Erythroblast (primary cell): Measurements from ENCODE around the gene MN1.

Source experiments
- DNase-seq, 2 experiments: peaks; one replicate each; lab custom pipeline; 2025; lab: John Stamatoyannopoulos, UW
- GATA1 ChIP-seq: IDR thresholded peaks from 2 replicates; pipeline ENCODE4 v1.6.1; 2011; ENCODE audit warnings: low read depth, mild to moderate bottlenecking, control low read depth, low read length, moderate library complexity
- POLR2A ChIP-seq: IDR thresholded peaks from 2 replicates; pipeline ENCODE4 v1.6.1; 2011; ENCODE audit warnings: mild to moderate bottlenecking, low read length

MN1 gene

GRCh38 chr22:27800250-27801201, 1.0 kb downstream of the MN1 start:
- TF ChIP-seq GATA1 (no peak), POLR2A (no peak)
- no peak for DNase-seq

GRCh38 chr22:27799827-27800249, 1.7 kb downstream of the MN1 start:
- DNase-seq: no peak

DNA sequence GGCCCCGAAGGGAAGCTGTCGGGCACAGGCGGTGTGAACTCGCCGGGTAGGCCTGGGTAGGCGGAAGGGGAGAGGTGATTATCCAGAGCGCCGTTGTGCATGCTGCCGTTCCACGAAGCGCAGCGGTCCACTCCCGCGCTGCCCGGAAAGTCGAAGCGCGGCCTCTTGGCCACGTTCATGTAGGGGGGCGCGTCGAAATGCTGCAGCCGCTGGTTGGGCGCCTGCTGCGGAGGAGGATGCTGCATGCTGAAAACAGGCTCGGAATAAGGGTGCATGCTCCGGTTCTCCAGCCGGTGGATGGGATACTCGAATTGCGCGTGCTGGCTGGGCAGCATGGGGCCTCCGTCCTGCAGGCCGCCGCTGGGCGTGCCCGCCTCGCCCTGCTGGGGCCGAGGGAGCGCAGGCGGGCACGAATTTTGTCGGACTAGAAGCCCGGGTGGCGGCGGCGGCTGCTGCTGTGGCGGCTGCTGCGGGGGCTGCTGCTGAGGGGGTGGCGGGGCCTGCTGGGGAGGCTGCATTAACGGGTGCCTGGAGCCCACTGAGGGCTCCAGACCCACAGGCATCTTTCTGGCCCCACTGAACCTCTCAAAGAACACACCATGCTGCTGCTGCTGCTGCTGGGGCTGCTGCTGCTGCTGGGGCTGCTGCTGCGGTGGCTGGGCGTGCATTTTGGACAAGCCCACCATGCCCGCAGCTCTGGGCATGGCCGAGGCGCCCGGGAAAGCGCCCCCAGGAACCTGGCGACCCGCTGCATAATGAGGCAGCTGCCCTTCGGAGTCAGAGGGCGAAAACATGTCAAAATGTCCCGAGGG, 2.3 kb downstream of the MN1 start:
- no peak for DNase-seq
- TF ChIP-seq POLR2A (no peak), GATA1 (no peak)

More at GRCh38 chr22:27799827-27800249, 1.7 kb downstream of the MN1 start:
- TF ChIP-seq POLR2A (no peak), GATA1 (no peak)

- no peak for DNase-seq
- no peak for TF ChIP-seq GATA1
- no peak for TF ChIP-seq POLR2A
These were observed 3.0 kb downstream of the MN1 start for GRCh38 chr22:27798511-27799014.

GRCh38 chr22:27797520-27798391, 3.8 kb downstream of the MN1 start:
- no peak for DNase-seq
- TF ChIP-seq GATA1: no peak
- no peak for TF ChIP-seq POLR2A

GRCh38 chr22:27796829-27797519, 4.6 kb downstream of the MN1 start:
- no peak for DNase-seq
- no peak for TF ChIP-seq GATA1
- no peak for TF ChIP-seq POLR2A

- DNase-seq: no peak
- no peak for TF ChIP-seq GATA1
- no peak for TF ChIP-seq POLR2A
These were observed 5.6 kb downstream of the MN1 start for GRCh38 chr22:27795696-27796517.

GRCh38 chr22:27795053-27795452, 6.5 kb downstream of the MN1 start:
- no peak for DNase-seq
- TF ChIP-seq POLR2A (no peak), GATA1 (no peak)

- DNase-seq: no peak
- TF ChIP-seq GATA1 (no peak), POLR2A (no peak)
These were observed 7.3 kb downstream of the MN1 start for GRCh38 chr22:27794226-27794625.

GRCh38 chr22:27793576-27793975, 8.0 kb downstream of the MN1 start:
- DNase-seq: no peak

GRCh38 chr22:27792452-27793161, 8.9 kb downstream of the MN1 start:
- no peak for DNase-seq
- TF ChIP-seq POLR2A (no peak), GATA1 (no peak)

More at GRCh38 chr22:27793576-27793975, 8.0 kb downstream of the MN1 start:
- TF ChIP-seq POLR2A (no peak), GATA1 (no peak)

DNA sequence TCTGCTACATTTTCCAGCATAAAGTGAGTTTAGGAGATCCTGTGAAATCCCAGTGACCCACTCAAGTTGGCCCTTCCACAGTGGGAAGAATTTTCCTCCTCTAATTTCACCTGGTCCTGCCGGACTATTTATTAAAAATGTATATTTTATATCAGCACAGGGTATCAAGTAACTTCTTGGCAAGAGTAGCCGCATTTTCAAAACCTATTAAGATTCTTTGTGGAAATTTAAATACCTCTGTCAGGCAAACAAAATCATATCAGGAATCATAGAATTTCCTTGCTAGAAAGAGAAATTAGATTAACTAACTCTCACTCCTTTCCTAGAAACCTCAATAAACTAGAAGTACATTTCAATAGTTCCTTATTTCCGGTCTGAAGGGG, 9.7 kb downstream of the MN1 start:
- TF ChIP-seq POLR2A (no peak), GATA1 (no peak)
- DNase-seq: no peak
